Ascending aorta (tissue), 2 donors: ENCODE results near the gene DDX25. TPM values are rescaled to one million over a fixed set of nuclear protein-coding genes. Genes with fewer than 3 reads are reported as not detected.
A peak's percentile ranks its signal among the peaks of the same experiment; 100 is the strongest.

Experiments used
- DNase-seq, 2 donors: peaks; one replicate each; pipeline ENCODE4 v3.0.0-alpha.2; 2019; ENCODE audit warnings: low spot score in 2 of 2
- H3K27ac ChIP-seq, 2 donors: fragments of 200-600 bp; sonication (generic); one replicate each; pipeline ENCODE4 v1.5.1; 2016 to 2017; ENCODE audit warnings: mild to moderate bottlenecking in 1 of 2
- H3K27me3 ChIP-seq: fragments of 200-600 bp; sonication (generic); one replicate; pipeline ENCODE4 v1.5.1; 2017
- H3K36me3 ChIP-seq, 2 donors: fragments of 200-600 bp; sonication (generic); one replicate each; pipeline ENCODE4 v1.5.1; 2016
- H3K4me1 ChIP-seq, 2 donors: fragments of 200-600 bp; sonication (generic); one replicate each; pipeline ENCODE4 v1.5.1; 2016 to 2017; ENCODE audit warnings: mild to moderate bottlenecking in 1 of 2
- H3K4me3 ChIP-seq, 2 donors: fragments of 200-600 bp; sonication (generic); one replicate each; pipeline ENCODE4 v1.5.1; 2016 to 2017; ENCODE audit warnings: mild to moderate bottlenecking in 1 of 2
- H3K9me3 ChIP-seq, 2 donors: fragments of 200-600 bp; sonication (generic); one replicate each; pipeline ENCODE4 v1.5.1; 2016
- CTCF ChIP-seq, 3 experiments: fragments of 200-600 bp in 2 of 3; fragments of 450-650 bp in 1 of 3; sonication (generic) in 2 of 3; IDR thresholded peaks; one replicate each; pipeline ENCODE4 v1.5.1; 2016 to 2019; ENCODE audit warnings: antibody characterized with exemption in 3 of 3, mild to moderate bottlenecking in 1 of 3, moderate library complexity in 1 of 3
- intact Hi-C: fragments of 100-400 bp; cut with DNase I; formaldehyde crosslinking; loops from one replicate; pipeline ENCODE4 v1.15.1; 2023
- total RNA-seq: library from RNA; depleted of rRNA; stranded (reverse); fragments of >200 nt; gene quantifications from one replicate; pipeline ENCODE4 v1.1.0, GENCODE V29; 2016

Gene DDX25
- total RNA-seq, 1 donor from 2014 or later = not detected

- intact Hi-C loops = loop anchor here (1.0 to 10.0 kb wide), 12 partner anchors 16 to 1243 kb away; partner anchors contain the start of genes CCDC15, CDON, CHEK1 and EI24
- peak within 1 kb of the TSS; percentile 91 to 98 for H3K27ac ChIP-seq
- H3K36me3 ChIP-seq = peaks cover 0 to 3% of the 10 kb centered on the region in 2 donors
- H3K4me1 ChIP-seq = peaks cover 2% of the 10 kb centered on the region in 2 donors
- H3K9me3 ChIP-seq = no peaks in the 10 kb centered on the region
- peak; percentile 81 to 97 for DNase-seq
- H3K4me3 ChIP-seq = peak within 1 kb of the TSS; percentile 71 to 90
- peak in 2 of 3 experiments; percentile 4 to 34 for TF ChIP-seq CTCF (IDR thresholded peaks at IDR 0.05)
- H3K27me3 ChIP-seq = no peaks in the 10 kb centered on the region
Observed at GRCh38 chr11:125887373-125888324, 16.7 kb upstream of the DDX25 start, which contains the start of gene HYLS1. Gene HYLS1, plus strand, starts transcription at chr11:125887668. Its CDS starts 11,701 bp downstream, at chr11:125899369.

- DNase-seq = no peak
Observed at GRCh38 chr11:125890447-125891100, 13.7 kb upstream of the DDX25 start.

GRCh38 chr11:125892071-125892470 is 12.2 kb upstream of the DDX25 start:
- no peak overlapping the region for H3K4me3 ChIP-seq
- DNase-seq = no peak
- H3K9me3 ChIP-seq = no peaks in the 10 kb centered on the region
- H3K27me3 ChIP-seq = no peaks in the 10 kb centered on the region
- H3K27ac ChIP-seq = no peak overlapping the region
- intact Hi-C loops = no loop called here
- H3K36me3 ChIP-seq = peaks cover 6 to 21% of the 10 kb centered on the region in 2 donors
- no peak for TF ChIP-seq CTCF (IDR thresholded peaks at IDR 0.05)
- H3K4me1 ChIP-seq = peaks cover 0 to 2% of the 10 kb centered on the region in 2 donors

More at GRCh38 chr11:125890447-125891100, 13.7 kb upstream of the DDX25 start:
- no peak for TF ChIP-seq CTCF (IDR thresholded peaks at IDR 0.05)
- H3K9me3 ChIP-seq = no peaks in the 10 kb centered on the region
- no peaks in the 10 kb centered on the region for H3K27me3 ChIP-seq
- H3K36me3 ChIP-seq = peaks cover 6 to 18% of the 10 kb centered on the region in 2 donors
- H3K4me1 ChIP-seq = peaks cover 2% of the 10 kb centered on the region in 2 donors
- intact Hi-C loops = no loop called here
- no peak overlapping the region for H3K4me3 ChIP-seq
- no peak overlapping the region for H3K27ac ChIP-seq

GRCh38 chr11:125892994-125893393 is 11.3 kb upstream of the DDX25 start:
- Histone ChIP-seq H3K27ac (no peak overlapping the region), H3K9me3 (no peaks in the 10 kb centered on the region), H3K4me3 (no peak overlapping the region), H3K4me1 (peaks cover 0 to 2% of the 10 kb centered on the region in 2 donors), H3K36me3 (peaks cover 6 to 21% of the 10 kb centered on the region in 2 donors), H3K27me3 (no peaks in the 10 kb centered on the region)
- intact Hi-C loops = no loop called here
- TF ChIP-seq CTCF (IDR thresholded peaks at IDR 0.05) = no peak
- DNase-seq = no peak

- intact Hi-C loops = loop anchor here (5.0 kb wide), 2 partner anchors 210 to 310 kb away; partner anchors contain the start of gene STT3A
- DNase-seq = no peak
- H3K27ac ChIP-seq = no peak overlapping the region
- H3K9me3 ChIP-seq = no peaks in the 10 kb centered on the region
- H3K4me1 ChIP-seq = peaks cover 2 to 8% of the 10 kb centered on the region in 2 donors
- H3K36me3 ChIP-seq = peaks cover 7% of the 10 kb centered on the region in 2 donors
- peaks cover 5% of the 10 kb centered on the region for H3K27me3 ChIP-seq
- TF ChIP-seq CTCF (IDR thresholded peaks at IDR 0.05) = no peak
- H3K4me3 ChIP-seq = peak overlapping the region in 1 of 2 donors; percentile 61
Observed at GRCh38 chr11:125901872-125902271, 2.4 kb upstream of the DDX25 start.
